GM12892 (cell line): ENCODE measurements around the gene GALNTL6.

Source experiments
- POLR2A ChIP-seq: IDR thresholded peaks from 2 replicates; pipeline ENCODE4 v1.6.1; 2011; ENCODE audit warnings: low read depth, low read length, control low read depth
- POLR2AphosphoS5 ChIP-seq: IDR thresholded peaks from 2 replicates; pipeline ENCODE4 v1.6.1; 2011; ENCODE audit warnings: low read depth, low read length, control low read depth
- TAF1 ChIP-seq: IDR thresholded peaks from 2 replicates; pipeline ENCODE4 v1.6.1; 2011; ENCODE audit warnings: low read depth, mild to moderate bottlenecking, control low read depth, low read length, borderline replicate concordance

GRCh38 chr4:172734555-172734954, 921.4 kb downstream of the GALNTL6 start:
- TF ChIP-seq POLR2A (no peak), POLR2AphosphoS5 (no peak), TAF1 (no peak)
